Measurements from ENCODE around the gene CACNG4.
"Not testable (repeated sequence)": the region's sequence is repeated elsewhere in the genome, so short reads cannot be mapped to it uniquely, and the experiment has no call there.

CACNG4 gene

GRCh38 chr17:67018471-67019434 is 54.2 kb downstream of the CACNG4 start:
- DNase-seq (ENCODE audit: low spot score), result no peak

DNA sequence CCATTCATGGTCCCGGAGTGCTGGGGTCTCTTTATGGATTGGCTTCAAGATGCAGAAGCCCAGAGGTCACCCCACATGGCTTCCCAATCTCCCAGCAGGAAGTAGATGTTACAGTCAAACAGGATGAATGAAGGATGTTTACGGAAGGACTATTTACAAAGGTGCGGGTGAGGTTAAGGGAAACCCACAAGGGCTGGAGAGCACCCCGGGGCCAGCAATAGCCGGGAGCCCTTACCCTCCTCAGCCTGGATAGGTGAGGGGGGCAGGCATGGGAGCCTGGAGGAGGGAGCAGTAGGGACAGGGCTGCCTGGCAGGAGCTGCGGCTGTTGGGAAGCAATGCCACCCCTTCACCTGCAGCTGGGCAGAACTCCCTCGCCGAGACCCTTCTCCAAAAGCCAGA is 55.3 kb downstream of the CACNG4 start:
- DNase-seq (ENCODE audit: low spot score), result no peak

DNA sequence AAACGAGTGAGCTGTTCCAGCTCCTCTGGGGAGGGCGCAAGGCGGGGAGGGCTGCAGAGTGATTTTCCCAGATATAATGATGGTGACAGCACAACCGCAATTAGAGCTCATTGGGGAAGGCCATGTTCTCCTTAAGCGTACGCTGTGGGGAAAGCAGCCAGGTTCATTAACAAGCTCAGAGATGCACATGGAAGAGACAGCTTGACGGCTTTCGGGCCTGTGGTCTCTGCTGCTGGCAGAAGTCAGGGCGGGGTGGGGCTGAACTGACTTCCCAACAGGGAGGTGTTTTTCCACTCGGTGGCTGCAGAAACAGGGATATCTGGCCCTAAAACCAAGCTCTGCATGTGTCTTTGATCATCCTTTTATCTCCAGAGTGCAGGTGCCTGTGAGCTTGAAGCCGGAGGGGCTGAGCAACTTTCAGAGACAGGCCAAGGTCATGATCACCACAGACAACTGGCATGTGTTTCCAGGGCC is 55.8 kb downstream of the CACNG4 start:
- no peak for DNase-seq (ENCODE audit: low spot score)

DNA sequence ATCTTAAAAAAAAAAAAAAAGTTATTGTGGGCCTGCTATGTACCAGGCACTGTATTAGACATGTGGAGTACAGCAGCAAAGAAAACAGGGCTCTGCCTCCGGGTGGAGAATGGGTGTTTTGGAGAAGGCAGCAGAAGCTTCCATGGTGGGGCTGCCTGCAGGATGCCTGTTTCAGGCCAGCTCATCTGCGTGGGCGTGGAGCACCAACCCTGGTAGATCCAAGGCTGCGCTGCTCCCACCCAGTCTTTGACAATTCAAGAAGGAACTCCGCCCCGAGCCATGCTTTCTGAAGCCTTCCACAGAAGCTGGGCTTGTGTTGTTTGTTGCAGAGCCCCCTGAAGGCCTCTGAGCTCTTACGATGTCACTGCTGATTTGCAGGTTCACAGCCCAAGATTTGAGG is 56.7 kb downstream of the CACNG4 start:
- DNase-seq (ENCODE audit: low spot score), result no peak

- DNase-seq (ENCODE audit: low spot score), result no peak
Observed at GRCh38 chr17:67021743-67022450, 57.4 kb downstream of the CACNG4 start.

DNA sequence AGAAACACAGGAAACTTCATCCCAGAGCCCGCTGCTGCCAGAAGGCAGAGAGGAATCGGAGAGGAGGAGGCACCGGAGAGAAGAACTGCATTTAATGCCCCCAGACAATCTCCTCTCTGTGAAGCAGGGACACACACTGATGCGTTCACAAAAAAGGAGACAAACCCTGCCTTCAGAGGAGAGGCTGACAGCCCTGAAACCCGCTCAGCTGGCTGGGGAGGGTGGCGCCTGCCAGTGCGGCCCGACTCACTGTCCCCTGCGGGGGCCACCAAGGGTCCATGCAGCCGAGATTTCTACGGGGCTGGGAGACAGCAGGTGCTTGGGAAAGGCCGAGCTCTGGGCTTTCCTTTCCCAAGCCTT is 57.9 kb downstream of the CACNG4 start:
- DNase-seq (ENCODE audit: low spot score), result no peak

DNA sequence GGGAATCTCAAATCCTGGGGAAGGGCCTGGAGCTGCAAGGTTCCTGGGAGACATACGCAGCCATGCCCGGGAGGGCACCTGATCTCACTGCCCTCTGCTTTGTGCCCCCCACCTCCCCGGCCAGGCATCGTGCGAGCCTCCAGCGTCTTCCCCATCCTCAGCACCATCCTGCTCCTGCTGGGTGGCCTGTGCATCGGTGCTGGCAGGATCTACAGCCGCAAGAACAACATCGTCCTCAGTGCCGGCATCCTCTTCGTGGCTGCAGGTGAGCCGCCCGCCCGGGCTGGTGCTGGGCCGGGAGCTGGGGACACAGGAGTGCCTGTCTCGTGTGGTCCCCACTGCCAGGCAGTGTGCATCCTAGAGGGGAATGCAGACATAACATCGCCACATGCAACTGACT is 60.2 kb downstream of the CACNG4 start:
- DNase-seq (ENCODE audit: low spot score), result no peak

DNA sequence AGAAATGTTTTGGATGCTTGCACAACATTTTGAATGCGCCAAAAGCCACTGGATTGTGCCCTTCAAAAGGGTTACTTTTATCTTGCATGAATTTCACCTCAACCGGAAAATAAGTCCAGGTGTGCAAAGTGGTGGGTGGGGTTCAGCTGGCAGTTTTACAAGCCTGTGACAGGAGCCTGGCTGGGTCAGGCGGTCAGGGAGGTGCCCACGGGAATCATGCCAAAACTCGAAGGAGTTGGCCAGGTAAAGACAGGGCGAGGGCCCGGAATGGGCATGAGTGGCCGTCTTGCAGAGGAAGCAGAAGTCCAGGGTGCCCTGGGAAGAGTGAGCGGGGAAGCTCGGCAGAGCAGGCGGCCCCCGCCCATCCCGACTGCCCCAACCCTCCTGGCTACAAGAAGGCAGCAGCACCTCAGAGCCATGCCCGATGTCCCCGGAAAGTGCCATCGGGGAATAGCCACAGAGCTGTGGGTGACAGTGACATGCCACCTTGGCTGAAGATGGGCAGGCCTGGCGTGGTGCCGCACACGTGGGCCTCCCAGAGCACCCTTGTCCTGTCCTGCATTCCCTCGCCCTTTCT is 60.8 kb downstream of the CACNG4 start:
- no peak for DNase-seq (ENCODE audit: low spot score)

DNA sequence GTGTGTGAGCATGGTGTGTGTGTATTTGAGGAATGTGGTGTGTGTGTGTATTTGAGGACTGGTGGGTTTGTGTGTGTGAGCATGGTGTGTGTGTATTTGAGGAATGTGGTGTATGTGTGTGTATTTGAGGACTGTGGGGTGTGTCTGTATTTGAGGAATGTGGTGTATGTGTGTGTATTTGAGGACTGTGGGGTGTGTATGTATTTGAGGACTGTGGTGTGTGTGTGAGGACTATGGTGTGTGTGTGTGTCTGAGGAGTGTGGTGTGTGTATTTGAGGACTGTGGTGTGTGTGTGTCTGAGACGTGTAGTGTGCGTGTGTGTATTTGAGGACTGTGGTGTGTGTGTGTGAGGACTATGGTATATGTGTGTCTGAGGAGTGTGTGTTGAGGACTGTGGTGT is 61.8 kb downstream of the CACNG4 start:
- no peak for DNase-seq (ENCODE audit: low spot score)

DNA sequence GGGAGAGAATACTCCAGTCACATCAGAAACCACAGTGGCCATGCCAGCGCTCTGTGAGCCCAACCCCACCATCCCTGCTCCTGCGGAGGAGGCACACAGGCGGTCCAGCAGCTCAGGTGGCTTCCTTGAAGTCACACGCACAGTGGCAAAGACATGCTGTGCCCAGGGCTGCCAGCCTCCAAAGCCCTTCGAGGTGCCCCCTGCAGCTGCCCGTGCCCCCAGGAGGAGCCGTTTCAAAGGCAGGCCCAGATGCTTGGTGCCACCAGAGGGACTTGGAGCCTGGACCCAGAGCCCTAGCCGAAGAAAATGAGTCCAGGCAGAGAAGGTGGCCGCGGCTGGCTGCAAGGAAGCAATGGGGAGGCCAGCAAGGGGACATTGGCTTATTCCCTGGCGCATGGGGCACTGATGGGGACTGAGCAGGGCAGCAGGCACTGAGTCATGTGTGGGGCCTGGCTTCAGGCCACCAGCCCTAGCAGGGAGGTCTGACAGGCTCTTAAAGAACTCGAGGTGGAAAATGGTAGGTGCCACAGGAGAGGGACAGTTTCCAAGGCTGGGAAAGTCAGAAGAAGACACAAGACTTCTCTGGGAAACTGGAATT is 62.6 kb downstream of the CACNG4 start:
- no peak for DNase-seq (ENCODE audit: low spot score)

- no peak for DNase-seq (ENCODE audit: low spot score)
Observed at GRCh38 chr17:67030641-67031040, 66.1 kb downstream of the CACNG4 start.

- DNase-seq (ENCODE audit: low spot score), result no peak
Observed at GRCh38 chr17:67032382-67032781, 67.9 kb downstream of the CACNG4 start.

DNA sequence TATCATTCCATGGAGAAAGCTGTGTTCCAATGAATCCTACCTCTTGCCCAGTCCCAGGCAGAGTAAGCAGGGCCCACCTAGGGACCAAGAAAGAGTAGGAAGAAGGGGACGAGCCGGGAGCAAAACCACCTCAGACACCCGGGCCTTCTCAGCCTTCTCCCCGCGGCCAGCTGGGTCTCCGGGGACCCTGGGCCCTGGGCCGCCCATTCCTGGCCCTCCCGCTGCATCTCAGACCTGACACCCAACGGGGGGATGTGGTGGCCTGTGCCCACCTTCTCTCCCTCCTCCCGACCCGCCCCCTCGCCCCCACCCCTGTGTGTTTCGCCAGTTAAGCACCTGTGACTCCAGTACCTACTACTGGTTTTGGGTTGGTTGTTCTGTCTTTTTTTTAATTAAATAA is 68.5 kb downstream of the CACNG4 start:
- DNase-seq (ENCODE audit: low spot score), result no peak

GRCh38 chr17:67033613-67034012 is 69.1 kb downstream of the CACNG4 start:
- DNase-seq (ENCODE audit: low spot score), result no peak

DNA sequence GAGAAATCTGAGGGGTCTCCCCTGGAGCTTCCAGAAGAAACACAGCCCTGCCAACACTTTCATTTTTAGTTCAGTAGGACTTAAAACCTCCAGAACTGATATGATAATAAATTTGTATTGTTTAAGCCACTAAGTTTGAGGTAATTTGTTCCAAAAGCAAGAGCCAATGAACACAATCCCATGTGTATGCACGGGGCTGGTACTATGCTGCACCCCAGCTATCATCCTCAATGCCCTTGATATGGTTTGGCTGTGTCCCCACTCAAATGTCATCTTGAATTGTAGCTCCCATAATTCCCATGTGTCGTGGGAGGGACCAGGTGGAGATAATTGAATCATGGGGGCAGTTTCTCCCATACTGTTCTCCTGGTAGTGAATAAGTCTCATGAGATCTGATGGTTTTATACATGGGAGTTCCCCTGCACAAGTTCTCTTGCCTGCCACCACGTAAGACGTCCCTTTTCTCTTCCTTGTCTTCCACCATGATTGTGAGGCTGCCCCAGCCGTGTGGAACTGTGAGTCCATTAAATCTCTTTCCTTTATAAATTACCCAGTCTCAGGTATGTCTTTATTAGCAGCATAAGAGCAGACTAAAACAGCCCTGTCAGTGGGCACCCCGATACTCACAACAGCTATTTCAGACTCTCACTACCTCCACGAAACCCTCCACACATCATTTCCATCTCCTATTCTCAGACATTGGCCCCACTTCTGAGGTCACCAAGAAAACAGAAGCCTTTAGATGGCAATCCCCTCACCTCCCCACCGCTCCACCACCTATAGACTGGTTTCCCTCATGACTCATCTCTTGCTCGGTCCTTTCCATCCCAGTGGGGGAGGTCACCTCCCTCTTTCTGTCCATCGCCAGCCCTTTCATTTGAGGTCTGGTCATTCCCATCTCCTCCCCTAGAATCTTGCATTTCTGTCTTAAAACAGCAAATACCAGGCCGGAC is 70.9 kb downstream of the CACNG4 start:
- no peak for DNase-seq (ENCODE audit: low spot score)

DNA sequence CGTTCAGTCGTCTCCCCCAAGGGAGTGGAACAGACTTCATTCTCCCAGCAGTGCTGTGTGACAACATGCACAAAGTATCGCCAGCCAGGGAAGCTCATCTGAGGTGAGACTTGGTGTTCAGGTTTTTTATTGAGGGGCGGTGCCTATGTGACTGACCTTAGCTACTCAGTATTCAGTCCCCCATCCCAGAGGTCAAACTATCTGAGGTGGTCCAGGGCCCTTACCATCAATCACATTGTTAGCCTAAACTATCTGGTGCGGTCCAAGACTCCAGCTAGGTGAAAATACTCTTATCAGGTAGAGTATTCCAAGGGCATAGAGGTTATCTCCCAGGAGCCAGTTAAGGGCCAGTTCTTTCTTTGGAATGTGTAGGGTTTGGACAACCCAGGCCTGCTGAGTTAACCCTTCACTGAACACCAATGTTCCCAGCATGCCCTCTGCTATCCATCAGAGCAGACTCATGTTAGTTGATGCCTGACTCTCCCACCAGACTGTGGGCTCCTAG is 74.4 kb downstream of the CACNG4 start:
- no peak for DNase-seq (ENCODE audit: low spot score)

DNA sequence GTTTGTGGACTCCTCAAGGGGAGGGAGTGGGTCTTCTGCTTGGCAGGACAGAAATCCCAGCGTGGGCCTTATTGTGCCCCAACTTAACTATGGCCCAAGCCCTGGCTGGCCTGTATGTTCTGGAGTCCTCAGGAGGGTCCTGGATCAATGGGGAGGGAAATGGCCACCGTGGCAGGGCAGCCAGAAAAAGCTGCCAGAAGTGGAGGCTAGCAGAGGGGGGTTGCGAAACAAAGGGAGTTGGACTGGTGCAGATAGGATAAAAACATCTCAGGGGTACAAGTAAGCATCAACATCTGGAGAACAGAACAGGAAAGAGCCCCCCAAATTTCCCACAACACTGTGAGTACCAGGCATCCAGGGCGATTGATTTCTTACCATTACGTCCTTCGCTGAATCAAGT is 76.1 kb downstream of the CACNG4 start:
- DNase-seq (ENCODE audit: low spot score), result no peak

- not testable (repeated sequence) for DNase-seq (ENCODE audit: low spot score)
Observed at GRCh38 chr17:67041119-67041518, 76.6 kb downstream of the CACNG4 start.

GRCh38 chr17:67041531-67041930 is 77.0 kb downstream of the CACNG4 start:
- DNase-seq (ENCODE audit: low spot score), result no peak

DNA sequence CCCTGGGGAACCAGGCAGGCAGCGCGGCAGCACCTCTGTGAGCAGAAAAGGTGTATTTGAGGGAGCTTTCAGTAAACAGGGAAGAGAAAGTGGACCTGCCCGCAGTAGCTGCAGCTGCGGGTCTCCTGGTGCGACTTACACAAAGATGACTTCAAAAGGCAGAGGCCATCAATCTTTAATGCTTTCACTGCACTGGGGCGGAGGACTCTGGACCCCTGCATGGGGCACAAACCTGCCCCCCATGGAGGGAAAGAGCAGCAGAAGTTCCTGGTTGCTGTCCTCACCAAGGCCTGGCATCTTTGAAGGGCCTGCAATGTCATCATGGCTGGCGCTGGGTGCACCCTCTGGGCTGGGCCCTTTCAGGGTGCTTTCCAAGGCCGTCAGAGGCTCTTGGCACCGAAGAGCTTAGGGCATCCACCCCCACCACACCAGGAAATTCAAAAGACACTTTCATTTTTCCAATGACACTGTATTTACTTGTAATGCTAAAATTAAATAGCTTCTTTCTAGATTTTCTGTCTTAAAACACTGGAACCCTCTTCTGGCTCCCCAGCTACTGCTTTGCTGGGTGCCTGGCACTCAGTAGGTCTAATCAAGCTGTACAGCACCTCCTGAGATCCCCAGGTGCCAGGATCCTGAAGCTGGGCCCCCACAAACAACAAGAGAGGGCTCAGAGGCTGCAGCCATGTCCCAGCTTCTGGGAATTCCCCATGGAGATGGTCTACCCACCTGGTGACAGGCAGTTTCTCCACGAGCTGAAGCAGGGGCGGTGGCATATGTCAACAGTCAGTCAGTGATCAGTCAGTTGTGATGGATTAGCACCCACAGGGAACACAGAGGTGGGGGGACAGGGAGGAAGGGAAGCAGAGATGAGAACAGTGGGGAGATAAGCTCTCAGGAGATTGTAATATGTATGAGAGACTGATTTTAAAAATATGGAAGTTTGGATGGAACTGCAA is 77.7 kb downstream of the CACNG4 start:
- no peak for DNase-seq (ENCODE audit: low spot score)
